Natural killer cell treated with Interleukin-12 subunit alpha and Interleukin-12 subunit beta and Interleukin-15 and Interleukin-18, amount 100 ng/mL, for 72 hours (primary cell): ENCODE data around the gene RPGRIP1L. TPM values are rescaled to one million over a fixed set of nuclear protein-coding genes. Genes with fewer than 3 reads are reported as not detected.

ENCODE experiments used
- ATAC-seq, 2 donors: fragments of 150-1000 bp; cut with Tn5 transposase in 1 of 2; sonication (Bioruptor Pico), chemical (Tn5 transposase) in 1 of 2; 2 replicates each; pipeline ENCODE4 v1.10.0; 2021
- DNase-seq: peaks from one replicate; pipeline ENCODE4 v3.0.0; 2022; ENCODE audit warnings: low spot score
- H3K27ac Mint-ChIP-seq, 2 donors: 1 replicate in 1 of 2; 2 replicates in 1 of 2; pipeline ENCODE4 v1.8.0; 2022; ENCODE audit warnings: mixed read lengths in 2 of 2, mild to moderate bottlenecking in 1 of 2, moderate library complexity in 1 of 2
- H3K27me3 Mint-ChIP-seq, 2 donors: 1 replicate in 1 of 2; 2 replicates in 1 of 2; pipeline ENCODE4 v1.8.0; 2022; ENCODE audit warnings: mixed read lengths in 2 of 2
- H3K36me3 Mint-ChIP-seq: one replicate; pipeline ENCODE4 v1.8.0; 2022; ENCODE audit warnings: mixed read lengths
- H3K4me1 Mint-ChIP-seq, 2 donors: 1 replicate in 1 of 2; 2 replicates in 1 of 2; pipeline ENCODE4 v1.8.0; 2022; ENCODE audit warnings: low read depth in 2 of 2, mixed read lengths in 2 of 2, mild to moderate bottlenecking in 1 of 2
- H3K4me3 Mint-ChIP-seq: one replicate; pipeline ENCODE4 v1.8.0; 2022; ENCODE audit warnings: mixed read lengths
- H3K9me3 Mint-ChIP-seq: 2 replicates; pipeline ENCODE4 v1.8.0; 2022; ENCODE audit warnings: mixed read lengths
- total RNA-seq, 2 donors: library from RNA; stranded (reverse); gene quantifications; one replicate each; pipeline ENCODE4 v1.2.3, GENCODE V29; 2022

Gene RPGRIP1L
- total RNA-seq, 2 donors from 2014 or later = 7.6 to 7.8 TPM

GRCh38 chr16:53559270-53559951 lies 144.2 kb downstream of the RPGRIP1L start:
- ATAC-seq (no peak), DNase-seq (no peak)
- Mint-ChIP-seq H3K9me3 (no peaks in the 10 kb centered on the region), H3K4me1 (peaks cover 0 to 3% of the 10 kb centered on the region in 2 donors), H3K27me3 (peaks cover 0 to 3% of the 10 kb centered on the region in 2 donors), H3K36me3 (no peaks in the 10 kb centered on the region), H3K27ac (no peak overlapping the region), H3K4me3 (no peak overlapping the region)

- peaks cover 0 to 4% of the 10 kb centered on the region in 2 donors for H3K27me3 Mint-ChIP-seq
- DNase-seq (no peak), ATAC-seq (peak in 1 of 2 donors; percentile 20)
- H3K36me3 Mint-ChIP-seq = no peaks in the 10 kb centered on the region
- no peak overlapping the region for H3K4me3 Mint-ChIP-seq
- H3K4me1 Mint-ChIP-seq = no peaks in the 10 kb centered on the region
- H3K27ac Mint-ChIP-seq = peak overlapping the region in 1 of 2 donors; percentile 43
- no peaks in the 10 kb centered on the region for H3K9me3 Mint-ChIP-seq
These were observed 144.9 kb downstream of the RPGRIP1L start for GRCh38 chr16:53558710-53559109.

- no peak for DNase-seq
- Mint-ChIP-seq H3K9me3 (no peaks in the 10 kb centered on the region), H3K4me1 (no peaks in the 10 kb centered on the region), H3K36me3 (no peaks in the 10 kb centered on the region), H3K4me3 (no peak overlapping the region), H3K27ac (no peak overlapping the region), H3K27me3 (peaks cover 0 to 9% of the 10 kb centered on the region in 2 donors)
- no peak for ATAC-seq
These were observed 147.1 kb downstream of the RPGRIP1L start for GRCh38 chr16:53556521-53556920.

GRCh38 chr16:53549970-53550690 lies 153.5 kb downstream of the RPGRIP1L start:
- DNase-seq (no peak), ATAC-seq (peak; percentile 67 to 74)
- Mint-ChIP-seq H3K4me3 (no peak overlapping the region), H3K4me1 (peaks cover 12 to 16% of the 10 kb centered on the region in 2 donors), H3K27ac (peak overlapping the region in 1 of 2 donors; percentile 23), H3K36me3 (no peaks in the 10 kb centered on the region), H3K27me3 (peaks cover 15 to 22% of the 10 kb centered on the region in 2 donors), H3K9me3 (no peaks in the 10 kb centered on the region)

Other genes with a start within 250 kb of the RPGRIP1L start
- 10 to 100 TPM; 28.0 to 30.2 TPM for gene AKTIP, start 200.7 kb downstream of the RPGRIP1L start, total RNA-seq
- gene FTO, start 297 bp upstream of the RPGRIP1L start, total RNA-seq = 10 to 100 TPM; 55.4 to 57.4 TPM